OCI-LY1 (cell line): ENCODE results near the gene HOXD13.

Experiments
- H2AFZ ChIP-seq: fragments of 200-600 bp; sonication (generic), shearing (Covaris generic); 2 replicates; pipeline ENCODE4 v1.6.0; 2014; ENCODE audit warnings: antibody characterized with exemption, mild to moderate bottlenecking, low read length
- H3F3A ChIP-seq: fragments of 200-600 bp; sonication (generic), shearing (Covaris generic); 2 replicates; pipeline ENCODE4 v1.6.0; 2014; ENCODE audit warnings: mild to moderate bottlenecking, antibody characterized with exemption, low read length, moderate library complexity; ENCODE audit not compliant: insufficient read depth
- H3K27ac ChIP-seq: fragments of 200-600 bp; sonication (generic); 2 replicates; pipeline ENCODE4 v1.5.1; 2014; ENCODE audit warnings: low read length, mixed run types, mild to moderate bottlenecking, low read depth; ENCODE audit not compliant: poor library complexity, severe bottlenecking
- H3K27me3 ChIP-seq: fragments of 200-600 bp; sonication (generic); 2 replicates; pipeline ENCODE4 v1.6.0; 2014; ENCODE audit warnings: antibody characterized with exemption, mild to moderate bottlenecking, low read length, moderate library complexity; ENCODE audit not compliant: insufficient read depth
- H3K36me3 ChIP-seq: fragments of 200-600 bp; sonication (generic); 2 replicates; pipeline ENCODE4 v1.6.1; 2014; ENCODE audit warnings: mild to moderate bottlenecking, antibody characterized with exemption, low read length, moderate library complexity, mixed read lengths; ENCODE audit not compliant: insufficient read depth
- H3K4me1 ChIP-seq: fragments of 200-600 bp; sonication (generic); 2 replicates; pipeline ENCODE4 v1.5.1; 2014; ENCODE audit warnings: mild to moderate bottlenecking, low read length, moderate library complexity; ENCODE audit not compliant: insufficient read depth, severe bottlenecking
- H3K4me2 ChIP-seq: fragments of 200-600 bp; sonication (generic), shearing (Covaris generic); 2 replicates; pipeline ENCODE4 v1.6.1; 2014; ENCODE audit warnings: low read length
- H3K4me3 ChIP-seq: fragments of 200-600 bp; sonication (generic); 2 replicates; pipeline ENCODE4 v1.5.1; 2014; ENCODE audit warnings: low read length, low read depth, mild to moderate bottlenecking, mixed read lengths; ENCODE audit not compliant: poor library complexity, severe bottlenecking
- H3K79me2 ChIP-seq: fragments of 200-600 bp; shearing (Covaris generic); 2 replicates; pipeline ENCODE4 v1.6.1; 2016; ENCODE audit warnings: mixed run types, low read length, mixed read lengths; ENCODE audit not compliant: insufficient read depth
- H3K9ac ChIP-seq: fragments of 200-600 bp; sonication (generic), shearing (Covaris generic); 2 replicates; pipeline ENCODE4 v1.6.1; 2014; ENCODE audit warnings: mild to moderate bottlenecking, low read length, mixed read lengths
- H3K9me2 ChIP-seq: fragments of 200-600 bp; sonication (generic), shearing (Covaris generic); 2 replicates; pipeline ENCODE4 v1.6.1; 2014; ENCODE audit warnings: low read depth, mild to moderate bottlenecking, low read length, mixed read lengths
- H3K9me3 ChIP-seq: fragments of 200-600 bp; shearing (Covaris generic); 2 replicates; pipeline ENCODE4 v1.6.1; 2014; ENCODE audit warnings: low read length, mixed read lengths
- H4K20me1 ChIP-seq: fragments of 200-600 bp; sonication (generic), shearing (Covaris generic); 2 replicates; pipeline ENCODE4 v1.6.0; 2016; ENCODE audit warnings: mild to moderate bottlenecking, low read length; ENCODE audit not compliant: insufficient read depth
- EZH2 ChIP-seq: fragments of 200-600 bp; sonication (generic), shearing (Covaris generic); IDR thresholded peaks from 2 replicates; pipeline ENCODE4 v1.8.0; 2017; ENCODE audit warnings: borderline replicate concordance, mixed run types, mild to moderate bottlenecking, antibody characterized with exemption, low read length, moderate library complexity, mixed read lengths
- TF ChIP-seq, protein P1 (sequence below): fragments of 200-600 bp; sonication (generic), shearing (Covaris generic); IDR thresholded peaks from 2 replicates; pipeline ENCODE4 v1.5.1; 2017; ENCODE audit warnings: mild to moderate bottlenecking, antibody characterized with exemption, low read length, moderate library complexity, mixed read lengths

The HOXD13 gene

GRCh38 chr2:176066645-176067588 is 25.6 kb upstream of the HOXD13 start:
- no peak overlapping the region for H2AFZ ChIP-seq
- H3F3A ChIP-seq = no peaks in the 10 kb centered on the region
- no peak overlapping the region for H3K27ac ChIP-seq
- H3K4me3 ChIP-seq = no peak overlapping the region
- H3K9me2 ChIP-seq = no peaks in the 10 kb centered on the region
- TF ChIP-seq EZH2 = no peak
- TF ChIP-seq, protein P1, sequence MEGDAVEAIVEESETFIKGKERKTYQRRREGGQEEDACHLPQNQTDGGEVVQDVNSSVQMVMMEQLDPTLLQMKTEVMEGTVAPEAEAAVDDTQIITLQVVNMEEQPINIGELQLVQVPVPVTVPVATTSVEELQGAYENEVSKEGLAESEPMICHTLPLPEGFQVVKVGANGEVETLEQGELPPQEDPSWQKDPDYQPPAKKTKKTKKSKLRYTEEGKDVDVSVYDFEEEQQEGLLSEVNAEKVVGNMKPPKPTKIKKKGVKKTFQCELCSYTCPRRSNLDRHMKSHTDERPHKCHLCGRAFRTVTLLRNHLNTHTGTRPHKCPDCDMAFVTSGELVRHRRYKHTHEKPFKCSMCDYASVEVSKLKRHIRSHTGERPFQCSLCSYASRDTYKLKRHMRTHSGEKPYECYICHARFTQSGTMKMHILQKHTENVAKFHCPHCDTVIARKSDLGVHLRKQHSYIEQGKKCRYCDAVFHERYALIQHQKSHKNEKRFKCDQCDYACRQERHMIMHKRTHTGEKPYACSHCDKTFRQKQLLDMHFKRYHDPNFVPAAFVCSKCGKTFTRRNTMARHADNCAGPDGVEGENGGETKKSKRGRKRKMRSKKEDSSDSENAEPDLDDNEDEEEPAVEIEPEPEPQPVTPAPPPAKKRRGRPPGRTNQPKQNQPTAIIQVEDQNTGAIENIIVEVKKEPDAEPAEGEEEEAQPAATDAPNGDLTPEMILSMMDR = no peak
- H3K9me3 ChIP-seq = no peaks in the 10 kb centered on the region
- no peaks in the 10 kb centered on the region for H4K20me1 ChIP-seq
- no peaks in the 10 kb centered on the region for H3K27me3 ChIP-seq
- H3K9ac ChIP-seq = no peak overlapping the region
- H3K4me2 ChIP-seq = no peak overlapping the region
- H3K79me2 ChIP-seq = no peaks in the 10 kb centered on the region
- H3K4me1 ChIP-seq = no peaks in the 10 kb centered on the region
- H3K36me3 ChIP-seq = no peaks in the 10 kb centered on the region

DNA sequence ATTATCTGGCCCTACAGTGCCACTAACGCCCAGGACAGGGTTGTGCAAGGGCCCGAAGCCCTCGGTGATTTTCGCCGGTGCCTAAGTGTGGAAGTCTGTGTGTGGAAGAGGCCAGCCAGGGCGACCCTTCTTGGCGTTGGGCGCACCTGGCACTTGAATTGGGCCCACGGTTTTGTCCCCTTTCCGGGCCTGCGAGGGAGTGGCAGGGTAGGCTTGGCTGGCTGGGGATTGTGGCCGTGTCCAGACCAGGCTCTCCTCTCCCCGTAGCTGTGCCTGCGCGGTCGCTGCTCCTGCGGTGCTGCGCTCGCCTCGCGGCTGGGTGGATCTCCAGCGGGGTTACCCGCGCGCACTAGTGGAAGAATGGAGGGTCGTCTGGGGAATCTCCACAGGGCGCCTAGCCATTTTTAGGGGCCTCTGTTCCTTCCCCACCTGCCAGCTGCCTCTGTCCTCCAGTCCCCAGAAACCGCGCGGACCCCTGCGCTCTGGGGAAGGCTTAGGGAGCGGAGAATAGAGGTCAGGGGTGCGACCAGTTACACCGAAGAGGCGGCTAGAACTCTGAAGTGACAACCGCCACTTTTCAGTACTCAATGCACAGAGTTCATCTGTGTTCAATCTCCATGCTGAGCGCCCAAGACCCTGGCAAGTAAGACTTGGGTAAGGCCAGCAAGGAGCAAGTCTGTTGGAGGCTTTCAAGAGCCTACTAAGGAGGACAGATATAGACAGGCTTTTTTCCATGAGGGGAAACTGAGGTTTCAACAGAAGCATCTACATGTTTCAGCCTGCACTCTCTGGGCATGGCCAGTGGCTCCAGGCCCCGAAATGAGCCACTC is 24.7 kb upstream of the HOXD13 start:
- Histone ChIP-seq H4K20me1 (no peaks in the 10 kb centered on the region), H3K4me1 (no peaks in the 10 kb centered on the region), H3K27ac (no peak overlapping the region), H3K9me2 (no peaks in the 10 kb centered on the region), H3K27me3 (no peaks in the 10 kb centered on the region), H3K9ac (no peak overlapping the region), H3K9me3 (no peaks in the 10 kb centered on the region), H3F3A (no peaks in the 10 kb centered on the region), H3K36me3 (no peaks in the 10 kb centered on the region), H3K79me2 (no peaks in the 10 kb centered on the region), H3K4me3 (no peak overlapping the region), H2AFZ (no peak overlapping the region), H3K4me2 (no peak overlapping the region)
- TF ChIP-seq, protein P1 = no peak
- TF ChIP-seq EZH2 = no peak

DNA sequence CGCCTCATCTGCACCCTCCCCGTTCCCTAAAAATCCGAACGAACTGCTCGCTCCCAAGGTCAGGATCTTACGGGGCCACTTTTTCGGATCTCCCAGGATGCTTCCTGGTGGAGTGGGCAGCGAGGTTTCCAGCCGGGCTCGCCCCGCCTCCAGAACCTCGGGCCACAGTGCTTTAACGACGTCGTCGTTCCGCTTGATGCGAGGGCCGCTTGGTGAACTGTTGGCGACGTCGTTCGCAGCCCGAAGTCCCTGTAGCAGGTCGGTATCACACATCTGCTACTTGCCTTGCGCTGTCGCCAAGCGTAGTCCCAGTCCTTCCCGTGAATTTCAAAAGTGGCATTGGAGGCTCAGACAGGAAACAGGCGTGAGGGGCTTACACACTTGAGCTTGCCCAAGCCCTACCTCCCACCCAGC is 24.1 kb upstream of the HOXD13 start:
- Histone ChIP-seq H4K20me1 (no peaks in the 10 kb centered on the region), H3K9me3 (no peaks in the 10 kb centered on the region), H2AFZ (no peak overlapping the region), H3K27me3 (no peaks in the 10 kb centered on the region), H3K9ac (no peak overlapping the region), H3K9me2 (no peaks in the 10 kb centered on the region), H3K4me1 (no peaks in the 10 kb centered on the region), H3K79me2 (no peaks in the 10 kb centered on the region), H3K4me3 (no peak overlapping the region), H3K36me3 (no peaks in the 10 kb centered on the region), H3F3A (no peaks in the 10 kb centered on the region), H3K4me2 (no peak overlapping the region), H3K27ac (no peak overlapping the region)
- no peak for TF ChIP-seq EZH2
- TF ChIP-seq, protein P1 = no peak
